NCI-H1930 (cell line): ENCODE results near the gene AMPD2.
A peak's percentile ranks its signal among the peaks of the same experiment; 100 is the strongest.
"Not testable (repeated sequence)": the region's sequence is repeated elsewhere in the genome, so short reads cannot be mapped to it uniquely, and the experiment has no call there.

Source experiments
- DNase-seq, 2 experiments: peaks; one replicate each; lab custom pipeline; 2025; lab: John Stamatoyannopoulos, UW

AMPD2 gene

GRCh38 chr1:109652402-109652801, 32.8 kb downstream of the AMPD2 start:
- DNase-seq = no peak

GRCh38 chr1:109653306-109653705, 33.7 kb downstream of the AMPD2 start:
- no peak for DNase-seq

GRCh38 chr1:109654519-109654918, 34.9 kb downstream of the AMPD2 start:
- no peak for DNase-seq

- peak; percentile 41 to 50 for DNase-seq
These were observed 36.2 kb downstream of the AMPD2 start, which contains the start of gene GSTM4 for GRCh38 chr1:109655615-109656519. Gene GSTM4 (plus strand): TSS chr1:109656099. CDS start chr1:109656390, 291 bp downstream.

GRCh38 chr1:109657395-109657794, 37.8 kb downstream of the AMPD2 start:
- DNase-seq = no peak

- no peak for DNase-seq
These were observed 38.3 kb downstream of the AMPD2 start for GRCh38 chr1:109657970-109658369.

- no peak for DNase-seq
These were observed 39.0 kb downstream of the AMPD2 start for GRCh38 chr1:109658533-109659042.

- DNase-seq = no peak
These were observed 39.5 kb downstream of the AMPD2 start for GRCh38 chr1:109659145-109659544.

GRCh38 chr1:109659997-109660690, 40.5 kb downstream of the AMPD2 start:
- no peak for DNase-seq

GRCh38 chr1:109660691-109661026, 41.0 kb downstream of the AMPD2 start:
- not testable (repeated sequence) for DNase-seq

- no peak for DNase-seq
These were observed 41.8 kb downstream of the AMPD2 start for GRCh38 chr1:109661391-109661790.

GRCh38 chr1:109664671-109665070, 45.0 kb downstream of the AMPD2 start:
- DNase-seq = no peak

GRCh38 chr1:109667452-109668122, 48.0 kb downstream of the AMPD2 start, which contains the start of gene GSTM2:
Gene GSTM2 (plus strand): TSS chr1:109668057. CDS start chr1:109668116, 59 bp downstream.
- DNase-seq = no peak

GRCh38 chr1:109668123-109668775, 48.6 kb downstream of the AMPD2 start:
- no peak for DNase-seq

- no peak for DNase-seq
These were observed 49.8 kb downstream of the AMPD2 start for GRCh38 chr1:109669246-109669948.

GRCh38 chr1:109669949-109670302, 50.3 kb downstream of the AMPD2 start:
- not testable (repeated sequence) for DNase-seq

- DNase-seq = no peak
These were observed 51.4 kb downstream of the AMPD2 start for GRCh38 chr1:109671067-109671466.

GRCh38 chr1:109673861-109674260, 54.2 kb downstream of the AMPD2 start:
- not testable (repeated sequence) for DNase-seq

GRCh38 chr1:109676683-109677381, 57.2 kb downstream of the AMPD2 start:
- not testable (repeated sequence) for DNase-seq

- DNase-seq = no peak
These were observed 57.8 kb downstream of the AMPD2 start for GRCh38 chr1:109677459-109677858.
